ENCODE measurements around the gene GNAT1. TPM values are rescaled to one million over a fixed set of nuclear protein-coding genes. Genes with fewer than 3 reads are reported as not detected.

GNAT1 gene
- total RNA-seq, 1 donor from 2014 or later, result not detected

DNA sequence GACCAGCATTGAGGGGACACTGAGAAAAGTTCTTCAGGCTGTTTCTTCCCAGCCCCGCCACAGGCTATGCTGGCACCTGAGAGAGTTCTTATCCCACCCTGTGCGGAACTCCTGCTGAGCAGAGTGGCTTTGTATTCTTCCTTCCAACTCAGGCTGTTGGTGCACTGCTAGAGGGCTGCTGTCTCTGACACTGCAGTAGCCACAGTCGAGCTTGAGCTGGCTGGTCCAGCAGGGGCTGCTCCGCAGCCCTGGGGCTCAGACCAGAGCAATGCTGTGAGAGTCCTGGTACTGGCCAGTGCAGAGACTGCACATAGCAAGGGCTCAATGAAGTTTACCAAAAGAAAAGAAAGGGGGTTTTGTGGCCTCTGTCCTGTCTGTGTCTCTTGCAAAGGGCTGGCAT, 48.2 kb downstream of the GNAT1 start:
- no peak for TF ChIP-seq CTCF (IDR thresholded peaks at IDR 0.05; ENCODE audit: insufficient read depth, low read length, poor library complexity, severe bottlenecking)
- H3K36me3 ChIP-seq (ENCODE audit: control insufficient read depth, insufficient read depth, low read length), result peaks cover 2% of the 10 kb centered on the region

GRCh38 chr3:50241163-50241562, 49.8 kb downstream of the GNAT1 start:
- DNase-seq (ENCODE audit: low read depth), result no peak
- peaks cover 2% of the 10 kb centered on the region for H3K36me3 ChIP-seq (ENCODE audit: control insufficient read depth, insufficient read depth, low read length)
- H3K27me3 ChIP-seq (ENCODE audit: control insufficient read depth, insufficient read depth, low read length), result no peaks in the 10 kb centered on the region
- TF ChIP-seq CTCF (IDR thresholded peaks at IDR 0.05; ENCODE audit: insufficient read depth, low read length, poor library complexity, severe bottlenecking), result no peak
- H3K4me3 ChIP-seq (ENCODE audit: low read depth, low read length), result no peak overlapping the region

More for the DNA sequence above, 48.2 kb downstream of the GNAT1 start:
- Histone ChIP-seq H3K4me3 (ENCODE audit: low read depth, low read length) (no peak overlapping the region), H3K27me3 (ENCODE audit: control insufficient read depth, insufficient read depth, low read length) (no peaks in the 10 kb centered on the region)
- DNase-seq (ENCODE audit: low read depth), result no peak

- no peak for TF ChIP-seq CTCF (IDR thresholded peaks at IDR 0.05; ENCODE audit: insufficient read depth, low read length, poor library complexity, severe bottlenecking)
- peaks cover 2% of the 10 kb centered on the region for H3K36me3 ChIP-seq (ENCODE audit: control insufficient read depth, insufficient read depth, low read length)
- no peak overlapping the region for H3K4me3 ChIP-seq (ENCODE audit: low read depth, low read length)
- H3K27me3 ChIP-seq (ENCODE audit: control insufficient read depth, insufficient read depth, low read length), result no peaks in the 10 kb centered on the region
- no peak for DNase-seq (ENCODE audit: low read depth)
Observed at GRCh38 chr3:50241713-50242380, 50.4 kb downstream of the GNAT1 start.

GRCh38 chr3:50242381-50242770, 51.0 kb downstream of the GNAT1 start:
- no peaks in the 10 kb centered on the region for H3K27me3 ChIP-seq (ENCODE audit: control insufficient read depth, insufficient read depth, low read length)
- peaks cover 2% of the 10 kb centered on the region for H3K36me3 ChIP-seq (ENCODE audit: control insufficient read depth, insufficient read depth, low read length)
- TF ChIP-seq CTCF (IDR thresholded peaks at IDR 0.05; ENCODE audit: insufficient read depth, low read length, poor library complexity, severe bottlenecking), result no peak
- no peak overlapping the region for H3K4me3 ChIP-seq (ENCODE audit: low read depth, low read length)
- no peak for DNase-seq (ENCODE audit: low read depth)

GRCh38 chr3:50242851-50243542, 51.6 kb downstream of the GNAT1 start:
- H3K4me3 ChIP-seq (ENCODE audit: low read depth, low read length), result no peak overlapping the region
- H3K36me3 ChIP-seq (ENCODE audit: control insufficient read depth, insufficient read depth, low read length), result peaks cover 2% of the 10 kb centered on the region
- DNase-seq (ENCODE audit: low read depth), result no peak
- TF ChIP-seq CTCF (IDR thresholded peaks at IDR 0.05; ENCODE audit: insufficient read depth, low read length, poor library complexity, severe bottlenecking), result no peak
- H3K27me3 ChIP-seq (ENCODE audit: control insufficient read depth, insufficient read depth, low read length), result no peaks in the 10 kb centered on the region

Measured in kidney epithelial cell (primary cell).